Measurements from ENCODE around the gene PATJ. TPM values are rescaled to one million over a fixed set of nuclear protein-coding genes. Genes with fewer than 3 reads are reported as not detected.
"Not testable (repeated sequence)": the region's sequence is repeated elsewhere in the genome, so short reads cannot be mapped to it uniquely, and the experiment has no call there.

Gene PATJ
- total RNA-seq, 1 experiment from 2014 or later = 72.2 TPM

DNA sequence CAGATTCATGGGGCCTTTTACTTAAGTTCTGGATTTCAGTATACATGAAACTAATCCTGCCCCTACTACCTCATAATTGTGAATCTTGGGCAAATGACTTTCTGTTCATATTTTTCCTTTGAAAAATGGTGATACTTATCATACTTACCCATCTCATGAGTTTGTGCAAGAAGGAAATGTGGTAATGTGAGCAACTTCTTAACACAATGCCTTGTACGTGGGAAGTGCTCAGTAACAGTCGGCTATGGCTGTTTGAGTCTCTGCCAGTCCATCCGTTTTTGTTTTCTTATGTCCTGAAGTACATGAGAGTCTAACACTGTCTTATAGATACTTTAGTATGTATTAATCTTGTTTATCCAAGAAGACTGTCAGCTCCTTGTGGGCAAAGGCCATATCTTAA, 86.5 kb downstream of the PATJ start:
- H3K9me3 Mint-ChIP-seq (ENCODE audit: low read depth, unreplicated experiment) = no peaks in the 10 kb centered on the region
- TF ChIP-seq, protein P1, sequence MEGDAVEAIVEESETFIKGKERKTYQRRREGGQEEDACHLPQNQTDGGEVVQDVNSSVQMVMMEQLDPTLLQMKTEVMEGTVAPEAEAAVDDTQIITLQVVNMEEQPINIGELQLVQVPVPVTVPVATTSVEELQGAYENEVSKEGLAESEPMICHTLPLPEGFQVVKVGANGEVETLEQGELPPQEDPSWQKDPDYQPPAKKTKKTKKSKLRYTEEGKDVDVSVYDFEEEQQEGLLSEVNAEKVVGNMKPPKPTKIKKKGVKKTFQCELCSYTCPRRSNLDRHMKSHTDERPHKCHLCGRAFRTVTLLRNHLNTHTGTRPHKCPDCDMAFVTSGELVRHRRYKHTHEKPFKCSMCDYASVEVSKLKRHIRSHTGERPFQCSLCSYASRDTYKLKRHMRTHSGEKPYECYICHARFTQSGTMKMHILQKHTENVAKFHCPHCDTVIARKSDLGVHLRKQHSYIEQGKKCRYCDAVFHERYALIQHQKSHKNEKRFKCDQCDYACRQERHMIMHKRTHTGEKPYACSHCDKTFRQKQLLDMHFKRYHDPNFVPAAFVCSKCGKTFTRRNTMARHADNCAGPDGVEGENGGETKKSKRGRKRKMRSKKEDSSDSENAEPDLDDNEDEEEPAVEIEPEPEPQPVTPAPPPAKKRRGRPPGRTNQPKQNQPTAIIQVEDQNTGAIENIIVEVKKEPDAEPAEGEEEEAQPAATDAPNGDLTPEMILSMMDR (IDR thresholded peaks at IDR 0.05; ENCODE audit: unreplicated experiment) = no peak
- H3K4me3 Mint-ChIP-seq (ENCODE audit: low read depth, unreplicated experiment) = no peak overlapping the region
- no peak for DNase-seq
- H3K27ac Mint-ChIP-seq (ENCODE audit: unreplicated experiment) = no peak overlapping the region
- intact Hi-C loops (cut with micrococcal nuclease; ENCODE audit: unreplicated experiment) = no loop called here
- H3K4me1 Mint-ChIP-seq (ENCODE audit: low read depth, unreplicated experiment) = no peaks in the 10 kb centered on the region
- H3K27me3 Mint-ChIP-seq (ENCODE audit: unreplicated experiment) = no peaks in the 10 kb centered on the region
- peaks cover 37% of the 10 kb centered on the region for H3K36me3 Mint-ChIP-seq (ENCODE audit: insufficient read depth, unreplicated experiment)
- no TSS peak for BruUV-seq (replicated peaks)
- CTCF ChIA-PET = interaction anchor here (0.7 kb wide), 1 partner anchor 9 kb away, joined by 3 read pairs; no protein-coding TSS in a partner anchor

DNA sequence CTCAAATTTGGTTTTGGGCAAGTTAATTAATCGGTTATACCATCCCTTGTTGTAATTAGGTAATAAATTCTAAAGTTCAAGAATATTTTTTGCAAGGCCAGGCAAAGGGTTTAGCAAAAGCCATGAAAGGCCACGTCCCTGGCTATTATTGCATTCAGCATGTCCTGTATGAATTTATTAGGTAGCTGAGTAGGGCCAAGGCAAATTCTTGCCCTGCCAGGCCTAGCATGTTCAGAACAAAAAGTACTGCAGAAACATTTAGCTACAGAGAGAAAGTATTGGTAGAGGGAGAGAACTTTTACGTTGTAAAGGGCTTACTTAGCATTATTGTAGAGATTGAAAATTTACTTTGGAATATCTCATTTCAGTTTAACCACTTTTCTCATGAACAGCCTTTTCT, 94.4 kb downstream of the PATJ start:
- intact Hi-C loops (cut with micrococcal nuclease; ENCODE audit: unreplicated experiment) = no loop called here
- no peak overlapping the region for H3K27ac Mint-ChIP-seq (ENCODE audit: unreplicated experiment)
- peaks cover 13% of the 10 kb centered on the region for H3K36me3 Mint-ChIP-seq (ENCODE audit: insufficient read depth, unreplicated experiment)
- DNase-seq = no peak
- H3K9me3 Mint-ChIP-seq (ENCODE audit: low read depth, unreplicated experiment) = no peaks in the 10 kb centered on the region
- no peaks in the 10 kb centered on the region for H3K27me3 Mint-ChIP-seq (ENCODE audit: unreplicated experiment)
- peaks cover 26% of the 10 kb centered on the region for H3K4me1 Mint-ChIP-seq (ENCODE audit: low read depth, unreplicated experiment)
- BruUV-seq (replicated peaks) = no TSS peak
- no peak overlapping the region for H3K4me3 Mint-ChIP-seq (ENCODE audit: low read depth, unreplicated experiment)
- TF ChIP-seq, protein P1 (IDR thresholded peaks at IDR 0.05; ENCODE audit: unreplicated experiment) = no peak
- CTCF ChIA-PET = no interaction called here

DNA sequence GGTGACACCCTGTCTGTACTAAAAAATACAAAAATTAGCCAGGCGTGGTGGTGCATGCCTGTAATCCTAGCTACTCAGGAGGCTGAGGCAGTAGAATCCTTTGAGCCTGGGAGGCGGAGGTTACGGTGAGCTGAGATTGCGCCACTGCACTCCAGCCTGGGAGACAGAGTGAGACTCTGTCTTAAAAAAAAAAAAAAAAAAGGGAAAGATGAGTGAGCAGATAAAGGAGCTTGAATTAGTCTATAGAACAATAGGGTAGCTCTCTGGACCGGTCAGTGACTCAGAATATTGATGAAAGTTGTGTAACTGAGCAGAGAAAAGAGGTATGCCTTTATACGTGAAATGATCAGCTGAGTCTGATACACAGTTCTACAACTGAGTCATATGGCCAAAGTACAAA, 95.3 kb downstream of the PATJ start:
- peaks cover 17% of the 10 kb centered on the region for H3K36me3 Mint-ChIP-seq (ENCODE audit: insufficient read depth, unreplicated experiment)
- H3K27me3 Mint-ChIP-seq (ENCODE audit: unreplicated experiment); intact Hi-C loops (cut with micrococcal nuclease; ENCODE audit: unreplicated experiment); H3K4me3 Mint-ChIP-seq (ENCODE audit: low read depth, unreplicated experiment); H3K9me3 Mint-ChIP-seq (ENCODE audit: low read depth, unreplicated experiment); BruUV-seq (replicated peaks): not testable (repeated sequence)
- CTCF ChIA-PET = interaction anchor here (0.6 to 1.0 kb wide), 6 partner anchors 9 to 1678 kb away, joined by 3 read pairs; no protein-coding TSS in a partner anchor
- H3K4me1 Mint-ChIP-seq (ENCODE audit: low read depth, unreplicated experiment) = peaks cover 26% of the 10 kb centered on the region
- peak overlapping the region; percentile 65 for H3K27ac Mint-ChIP-seq (ENCODE audit: unreplicated experiment)
- DNase-seq = peak; percentile 58

DNA sequence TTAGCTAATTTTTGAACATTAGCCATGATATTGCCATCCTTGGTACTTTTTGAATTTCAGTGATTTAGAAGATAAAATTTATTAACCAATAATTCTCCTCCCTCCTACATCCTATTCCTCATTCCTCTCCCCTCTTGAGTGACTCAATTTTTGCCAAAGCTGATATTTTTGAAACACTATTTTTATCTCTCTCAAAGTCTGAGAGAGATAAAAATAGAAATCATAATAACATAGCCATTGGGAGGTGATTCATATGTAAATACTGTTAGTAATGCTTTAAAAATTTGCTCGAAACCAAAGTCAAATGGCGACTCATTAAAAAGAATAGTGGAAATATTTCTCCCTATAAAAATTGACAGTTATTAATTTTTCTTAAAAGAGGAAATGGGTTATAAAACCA, 97.4 kb downstream of the PATJ start:
- CTCF ChIA-PET = no interaction called here

DNA sequence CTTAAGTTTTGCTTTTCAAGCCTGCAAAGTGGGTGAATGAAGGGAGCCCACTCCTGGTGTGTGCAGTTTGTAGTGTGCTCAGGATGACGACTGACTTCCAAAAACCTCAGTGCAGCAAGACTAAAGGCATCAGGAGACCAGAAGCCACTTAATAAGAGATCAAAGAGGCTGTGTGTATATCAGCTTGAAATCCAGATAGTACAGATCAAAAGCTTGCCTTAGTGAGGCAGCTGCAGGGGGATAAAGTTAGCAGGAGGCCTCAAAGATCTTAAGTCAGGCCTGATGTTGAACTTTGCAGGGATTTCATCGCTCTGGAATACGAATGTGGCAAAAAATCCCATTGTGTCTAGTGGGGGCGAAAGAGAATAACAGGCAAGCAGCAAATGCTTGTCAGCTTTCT, 99.8 kb downstream of the PATJ start:
- BruUV-seq (replicated peaks) = no TSS peak
- TF ChIP-seq, protein P1 (IDR thresholded peaks at IDR 0.05; ENCODE audit: unreplicated experiment) = no peak
- intact Hi-C loops (cut with micrococcal nuclease; ENCODE audit: unreplicated experiment) = no loop called here
- no peaks in the 10 kb centered on the region for H3K27me3 Mint-ChIP-seq (ENCODE audit: unreplicated experiment)
- no peak overlapping the region for H3K4me3 Mint-ChIP-seq (ENCODE audit: low read depth, unreplicated experiment)
- DNase-seq = no peak
- CTCF ChIA-PET = interaction anchor here (0.6 kb wide), 1 partner anchor 390 kb away, joined by 3 read pairs; no protein-coding TSS in a partner anchor
- no peak overlapping the region for H3K27ac Mint-ChIP-seq (ENCODE audit: unreplicated experiment)
- H3K9me3 Mint-ChIP-seq (ENCODE audit: low read depth, unreplicated experiment) = no peaks in the 10 kb centered on the region
- H3K4me1 Mint-ChIP-seq (ENCODE audit: low read depth, unreplicated experiment) = peaks cover 26% of the 10 kb centered on the region
- peaks cover 12% of the 10 kb centered on the region for H3K36me3 Mint-ChIP-seq (ENCODE audit: insufficient read depth, unreplicated experiment)

More for the DNA sequence above, 97.4 kb downstream of the PATJ start:
- intact Hi-C loops (cut with micrococcal nuclease; ENCODE audit: unreplicated experiment) = no loop called here
- peaks cover 26% of the 10 kb centered on the region for H3K4me1 Mint-ChIP-seq (ENCODE audit: low read depth, unreplicated experiment)
- peaks cover 16% of the 10 kb centered on the region for H3K36me3 Mint-ChIP-seq (ENCODE audit: insufficient read depth, unreplicated experiment)
- H3K9me3 Mint-ChIP-seq (ENCODE audit: low read depth, unreplicated experiment) = no peaks in the 10 kb centered on the region
- TF ChIP-seq, protein P1 (IDR thresholded peaks at IDR 0.05; ENCODE audit: unreplicated experiment) = no peak
- no peaks in the 10 kb centered on the region for H3K27me3 Mint-ChIP-seq (ENCODE audit: unreplicated experiment)
- H3K4me3 Mint-ChIP-seq (ENCODE audit: low read depth, unreplicated experiment) = peak overlapping the region; percentile 17
- no peak for DNase-seq
- no TSS peak for BruUV-seq (replicated peaks)
- H3K27ac Mint-ChIP-seq (ENCODE audit: unreplicated experiment) = peak overlapping the region; percentile 70

All from Calu3 (cell line).